ENCODE data around the gene CCDC69. TPM values are rescaled to one million over a fixed set of nuclear protein-coding genes. Genes with fewer than 3 reads are reported as not detected.

Gene CCDC69
- total RNA-seq, 3 donors from 2014 or later = 47.4 to 201 (median 97.0) TPM

- Histone ChIP-seq H3K27me3 (no peaks in the 10 kb centered on the region), H3K4me1 (no peaks in the 10 kb centered on the region), H3K4me3 (no peak overlapping the region), H3K9me3 (no peaks in the 10 kb centered on the region), H3K36me3 (no peaks in the 10 kb centered on the region), H3K27ac (no peak overlapping the region)
- no peak for DNase-seq (ENCODE audit: low spot score in 2 of 2)
- intact Hi-C loops (cut with DNase I; ENCODE audit: low total_unique reads) = no loop called here
- no peak for TF ChIP-seq POLR2AphosphoS5 (IDR thresholded peaks at IDR 0.05)
- no peak for TF ChIP-seq CTCF (IDR thresholded peaks at IDR 0.05)
- no peak for TF ChIP-seq POLR2A (IDR thresholded peaks at IDR 0.05)
Observed at GRCh38 chr5:151148583-151148982, 75.3 kb downstream of the CCDC69 start.

GRCh38 chr5:151147033-151147432 is 76.9 kb downstream of the CCDC69 start:
- no peak overlapping the region for H3K4me3 ChIP-seq
- no peak overlapping the region for H3K27ac ChIP-seq
- intact Hi-C loops (cut with DNase I; ENCODE audit: low total_unique reads) = no loop called here
- no peaks in the 10 kb centered on the region for H3K36me3 ChIP-seq
- H3K27me3 ChIP-seq = no peaks in the 10 kb centered on the region
- H3K4me1 ChIP-seq = peaks cover 0 to 2% of the 10 kb centered on the region in 2 donors
- no peak for DNase-seq (ENCODE audit: low spot score in 2 of 2)
- TF ChIP-seq CTCF (IDR thresholded peaks at IDR 0.05) = no peak
- no peak for TF ChIP-seq POLR2A (IDR thresholded peaks at IDR 0.05)
- no peak for TF ChIP-seq POLR2AphosphoS5 (IDR thresholded peaks at IDR 0.05)
- no peaks in the 10 kb centered on the region for H3K9me3 ChIP-seq

- H3K27ac ChIP-seq = no peak overlapping the region
- DNase-seq (ENCODE audit: low spot score in 2 of 2) = no peak
- H3K9me3 ChIP-seq = no peaks in the 10 kb centered on the region
- H3K4me1 ChIP-seq = peaks cover 0 to 9% of the 10 kb centered on the region in 2 donors
- H3K4me3 ChIP-seq = no peak overlapping the region
- H3K36me3 ChIP-seq = no peaks in the 10 kb centered on the region
- no peaks in the 10 kb centered on the region for H3K27me3 ChIP-seq
- intact Hi-C loops (cut with DNase I; ENCODE audit: low total_unique reads) = no loop called here
- TF ChIP-seq CTCF (IDR thresholded peaks at IDR 0.05) (no peak), POLR2A (IDR thresholded peaks at IDR 0.05) (no peak), POLR2AphosphoS5 (IDR thresholded peaks at IDR 0.05) (no peak)
Observed at GRCh38 chr5:151146061-151146460, 77.8 kb downstream of the CCDC69 start.

- H3K4me3 ChIP-seq = no peak overlapping the region
- TF ChIP-seq POLR2A (IDR thresholded peaks at IDR 0.05) = no peak
- intact Hi-C loops (cut with DNase I; ENCODE audit: low total_unique reads) = no loop called here
- no peaks in the 10 kb centered on the region for H3K36me3 ChIP-seq
- DNase-seq (ENCODE audit: low spot score in 2 of 2) = no peak
- H3K27ac ChIP-seq = peak overlapping the region in 1 of 2 donors; percentile 29
- H3K27me3 ChIP-seq = no peaks in the 10 kb centered on the region
- H3K4me1 ChIP-seq = peaks cover 0 to 9% of the 10 kb centered on the region in 2 donors
- H3K9me3 ChIP-seq = no peaks in the 10 kb centered on the region
Observed at GRCh38 chr5:151144922-151145321, 79.0 kb downstream of the CCDC69 start.

GRCh38 chr5:151144275-151144674 is 79.6 kb downstream of the CCDC69 start:
- no peaks in the 10 kb centered on the region for H3K27me3 ChIP-seq
- no peaks in the 10 kb centered on the region for H3K9me3 ChIP-seq
- H3K4me3 ChIP-seq = no peak overlapping the region
- no peak for DNase-seq (ENCODE audit: low spot score in 2 of 2)
- no peaks in the 10 kb centered on the region for H3K36me3 ChIP-seq
- peaks cover 0 to 9% of the 10 kb centered on the region in 2 donors for H3K4me1 ChIP-seq
- TF ChIP-seq POLR2A (IDR thresholded peaks at IDR 0.05) = no peak
- no peak for TF ChIP-seq POLR2AphosphoS5 (IDR thresholded peaks at IDR 0.05)
- TF ChIP-seq CTCF (IDR thresholded peaks at IDR 0.05) = no peak
- no peak overlapping the region for H3K27ac ChIP-seq
- intact Hi-C loops (cut with DNase I; ENCODE audit: low total_unique reads) = no loop called here

- DNase-seq (ENCODE audit: low spot score in 2 of 2) = no peak
- Histone ChIP-seq H3K27ac (no peak overlapping the region), H3K4me3 (no peak overlapping the region), H3K36me3 (no peaks in the 10 kb centered on the region), H3K9me3 (no peaks in the 10 kb centered on the region), H3K4me1 (peaks cover 0 to 9% of the 10 kb centered on the region in 2 donors), H3K27me3 (no peaks in the 10 kb centered on the region)
- intact Hi-C loops (cut with DNase I; ENCODE audit: low total_unique reads) = no loop called here
- no peak for TF ChIP-seq CTCF (IDR thresholded peaks at IDR 0.05)
- no peak for TF ChIP-seq POLR2A (IDR thresholded peaks at IDR 0.05)
- no peak for TF ChIP-seq POLR2AphosphoS5 (IDR thresholded peaks at IDR 0.05)
Observed at GRCh38 chr5:151143645-151144044, 80.2 kb downstream of the CCDC69 start.
